CD4-positive, alpha-beta T cell treated with Interleukin-6 for 4 hours (primary cell): Measurements from ENCODE around the gene DPY19L3.

ENCODE experiments used
- DNase-seq: peaks from one replicate; pipeline ENCODE4 v3.0.0-alpha.2; 2020; ENCODE audit warnings: mixed read lengths

DPY19L3 gene

DNA sequence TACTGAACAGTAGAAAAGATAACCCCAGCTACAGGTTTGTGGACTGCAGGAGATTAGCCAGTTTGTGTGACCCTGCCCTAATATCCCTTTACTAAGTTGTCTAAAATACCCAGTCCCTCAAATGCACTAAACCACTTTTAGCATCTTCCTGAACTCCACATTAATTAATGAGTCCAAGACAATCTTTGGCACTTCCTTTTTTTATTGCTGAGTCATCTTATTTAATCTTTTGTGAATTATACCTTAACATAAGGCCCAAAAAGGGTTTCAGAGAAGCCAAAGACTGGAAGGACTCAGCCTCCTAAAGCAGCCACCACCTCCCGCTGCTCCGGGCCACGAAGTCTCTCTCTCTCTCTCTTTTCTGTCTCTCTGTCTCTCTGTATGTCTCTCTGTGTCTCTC is 126.7 kb downstream of the DPY19L3 start:
- DNase-seq: no peak
